ENCODE data around the gene TMEM165. TPM values are rescaled to one million over a fixed set of nuclear protein-coding genes. Genes with fewer than 3 reads are reported as not detected.

Gene TMEM165
- total and polyA plus RNA-seq, 2 of the 4 experiments (the other 2 are of a cell fraction) = 49.6 to 83.0 TPM

DNA sequence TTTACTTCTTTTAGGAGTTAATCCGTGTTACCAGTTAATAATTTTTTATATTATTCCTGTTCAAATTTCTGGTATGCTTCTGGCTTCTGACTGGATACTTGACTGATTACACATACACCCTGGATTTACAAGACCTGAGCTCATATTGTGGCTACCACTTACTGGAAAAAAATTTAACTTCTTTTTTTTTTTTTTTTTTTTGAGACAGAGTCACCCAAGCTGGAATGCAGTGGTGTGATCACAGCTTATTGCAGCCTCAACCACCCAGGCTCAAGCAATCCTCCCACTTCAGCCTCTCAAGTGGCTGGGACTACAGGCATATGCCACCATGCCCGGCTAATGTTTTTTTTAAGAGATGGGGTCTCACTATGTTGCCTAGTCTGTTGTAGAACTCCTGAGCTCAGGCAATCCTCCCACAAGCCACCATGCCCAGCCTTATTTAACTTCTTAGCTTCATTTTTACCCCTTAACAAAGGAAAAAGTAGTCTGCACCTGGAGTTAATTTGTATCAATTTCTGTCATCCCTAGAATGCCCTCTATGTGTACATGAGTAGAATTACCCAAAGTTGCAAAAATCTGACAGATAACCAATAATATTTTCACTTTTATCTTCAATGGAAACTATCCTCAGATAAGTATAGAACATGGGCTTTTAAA is 50.3 kb downstream of the TMEM165 start:
- intact Hi-C loops (cut with micrococcal nuclease) = loop anchor here (2.0 to 10.0 kb wide), 4 partner anchors 101 to 421 kb away; partner anchors contain the start of gene CLOCK

More for the DNA sequence above, 50.3 kb downstream of the TMEM165 start:
- H3K18ac ChIP-seq (ENCODE audit: low read depth, low read length) = peak overlapping the region; percentile 46; the same call in 1 of the 2 replicates
- peak overlapping the region; percentile 66; the same call in 1 of the 2 replicates for H3K14ac ChIP-seq (replicated peaks; ENCODE audit: low read depth, low read length)
- no peak overlapping the region for H2AK9ac ChIP-seq (replicated peaks; ENCODE audit: low read depth, low read length, poor library complexity)
- no peak overlapping the region; the same call in 1 of the 2 replicates for H2BK20ac ChIP-seq (ENCODE audit: low read depth, low read length)
- in situ Hi-C loops (cut with MboI; ENCODE audit: low sequenced_read_pairs) = loop anchor here (5.0 kb wide), 1 partner anchor 101 kb away; the partner anchor contains the start of gene CLOCK
- H2BK5ac ChIP-seq (ENCODE audit: low read depth, low read length, poor library complexity, severe bottlenecking) = peak overlapping the region; percentile 69
- H3K4ac ChIP-seq (ENCODE audit: low read depth, low read length) = no peak overlapping the region; the same call in 1 of the 2 replicates
- ChIA-PET CTCF (interaction anchor here (0.6 to 1.5 kb wide), 8 partner anchors 9 to 1017 kb away, joined by 3 to 4 read pairs (median 3); no protein-coding TSS in a partner anchor), POLR2A (ENCODE audit: unreplicated experiment) (interaction anchor here (0.6 kb wide), 1 partner anchor 99 kb away, joined by 3 read pairs; no protein-coding TSS in a partner anchor)
- H3K9ac ChIP-seq (ENCODE audit: low read depth, low read length) = no peak overlapping the region
- H3K56ac ChIP-seq (ENCODE audit: extremely low read depth, insufficient read depth, low read length) = no peak overlapping the region
- H3K79me1 ChIP-seq (ENCODE audit: low read depth in 1 of 2, low read length in 2 of 2) = peaks cover 3 to 7% of the 10 kb centered on the region in 2 experiments; a peak in 2 of 4 replicates
- H3K4me2 ChIP-seq (ENCODE audit: low read depth, low read length) = no peak overlapping the region
- H4K20me1 ChIP-seq (ENCODE audit: insufficient read depth, low read length) = no peaks in the 10 kb centered on the region
- ATAC-seq (ENCODE audit: low read depth) = peak; percentile 65
- H3K27ac ChIP-seq (ENCODE audit: insufficient read depth, low read length) = peak overlapping the region; percentile 35
- peak overlapping the region in 1 of 2 experiments; percentile 41; a peak in 2 of 4 replicates for H4K8ac ChIP-seq (ENCODE audit: low read depth in 2 of 2, low read length in 2 of 2)
- H3K4me3 ChIP-seq (ENCODE audit: insufficient read depth, low read depth, low read length) = no peak overlapping the region
- WGBS, 2 experiments (ENCODE audit: extremely low coverage in 2 of 2, insufficient read length in 1 of 2) = no CpG with 5 or more reads among the region's 2 CpGs
- peaks cover 9% of the 10 kb centered on the region for H3K4me1 ChIP-seq (ENCODE audit: control insufficient read depth, insufficient read depth, low read length)
- no peaks in the 10 kb centered on the region for H3K27me3 ChIP-seq (ENCODE audit: control insufficient read depth, insufficient read depth, low read length)
- 0 out of 2 replicates have a peak overlapping the region, but pooled peaks have one; percentile 74 for H4K91ac ChIP-seq (ENCODE audit: insufficient read depth, low read depth, low read length)
- TF ChIP-seq FOS (IDR thresholded peaks at IDR 0.05; ENCODE audit: low read depth, low read length) (no peak), RAD21 (IDR thresholded peaks at IDR 0.05; ENCODE audit: low read length) (no peak), MAZ (IDR thresholded peaks at IDR 0.05; ENCODE audit: borderline replicate concordance, low read depth, low read length) (no peak), CHD1 (IDR thresholded peaks at IDR 0.05; ENCODE audit: low read depth, low read length) (no peak), RCOR1 (IDR thresholded peaks at IDR 0.05; ENCODE audit: insufficient replicate concordance, low read length) (no peak), CEBPB (IDR thresholded peaks at IDR 0.05; ENCODE audit: low read depth, low read length) (peak; percentile 21; the same call in 1 of the 2 replicates)
- dilution Hi-C loops (cut with HindIII; ENCODE audit: low sequenced_read_pairs, unreplicated experiment) = no loop called here
- peak overlapping the region; percentile 88 for H2BK120ac ChIP-seq (ENCODE audit: low read depth, low read length)
- 0 out of 3 replicates have a peak overlapping the region, but pooled peaks have one; percentile 56 for H2BK15ac ChIP-seq (ENCODE audit: low read depth, low read length)
- no TSS peak for BruUV-seq (replicated peaks)
- H4K5ac ChIP-seq (ENCODE audit: low read depth, low read length) = peak overlapping the region; percentile 44; the same call in 1 of the 2 replicates
- H2AK5ac ChIP-seq (ENCODE audit: low read depth, low read length) = no peak overlapping the region
- no peak overlapping the region for H2AFZ ChIP-seq (replicated peaks; ENCODE audit: low read length, poor library complexity)
- H3K36me3 ChIP-seq (ENCODE audit: control insufficient read depth, insufficient read depth, low read length) = peaks cover 14% of the 10 kb centered on the region
- H3K23ac ChIP-seq (ENCODE audit: low read depth, low read length) = no peak overlapping the region
- peak; percentile 89 for DNase-seq
- H3K9me1 ChIP-seq (ENCODE audit: insufficient read depth, low read length) = peaks cover 2% of the 10 kb centered on the region; the same call in 1 of the 2 replicates
- no peaks in the 10 kb centered on the region for H3K9me3 ChIP-seq (ENCODE audit: control insufficient read depth, insufficient read depth, low read length)
